IPS-15b (cell line): ENCODE measurements around the gene DCAF17.

Source experiments
- H3K27me3 ChIP-seq: one replicate; pipeline ENCODE4 v1.6.1; 2013; ENCODE audit warnings: low read length; ENCODE audit not compliant: control insufficient read depth, insufficient read depth
- H3K36me3 ChIP-seq: one replicate; pipeline ENCODE4 v1.6.1; 2013; ENCODE audit warnings: low read length; ENCODE audit not compliant: control insufficient read depth, insufficient read depth
- H3K4me1 ChIP-seq: one replicate; pipeline ENCODE4 v1.6.1; 2013; ENCODE audit warnings: mild to moderate bottlenecking, low read length; ENCODE audit not compliant: control insufficient read depth, insufficient read depth
- H3K4me3 ChIP-seq: one replicate; pipeline ENCODE4 v1.5.1; 2013; ENCODE audit warnings: low read depth, low read length
- H3K9ac ChIP-seq: one replicate; pipeline ENCODE4 v1.6.1; 2013; ENCODE audit warnings: low read depth, mild to moderate bottlenecking, low read length
- H3K9me3 ChIP-seq: one replicate; pipeline ENCODE4 v1.6.1; 2013; ENCODE audit warnings: mild to moderate bottlenecking, low read length; ENCODE audit not compliant: control insufficient read depth, insufficient read depth

The DCAF17 gene, protein sequence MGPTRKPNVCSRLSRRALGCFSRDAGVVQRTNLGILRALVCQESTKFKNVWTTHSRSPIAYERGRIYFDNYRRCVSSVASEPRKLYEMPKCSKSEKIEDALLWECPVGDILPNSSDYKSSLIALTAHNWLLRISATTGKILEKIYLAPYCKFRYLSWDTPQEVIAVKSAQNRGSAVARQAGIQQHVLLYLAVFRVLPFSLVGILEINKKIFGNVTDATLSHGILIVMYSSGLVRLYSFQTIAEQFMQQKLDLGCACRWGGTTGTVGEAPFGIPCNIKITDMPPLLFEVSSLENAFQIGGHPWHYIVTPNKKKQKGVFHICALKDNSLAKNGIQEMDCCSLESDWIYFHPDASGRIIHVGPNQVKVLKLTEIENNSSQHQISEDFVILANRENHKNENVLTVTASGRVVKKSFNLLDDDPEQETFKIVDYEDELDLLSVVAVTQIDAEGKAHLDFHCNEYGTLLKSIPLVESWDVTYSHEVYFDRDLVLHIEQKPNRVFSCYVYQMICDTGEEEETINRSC

DNA sequence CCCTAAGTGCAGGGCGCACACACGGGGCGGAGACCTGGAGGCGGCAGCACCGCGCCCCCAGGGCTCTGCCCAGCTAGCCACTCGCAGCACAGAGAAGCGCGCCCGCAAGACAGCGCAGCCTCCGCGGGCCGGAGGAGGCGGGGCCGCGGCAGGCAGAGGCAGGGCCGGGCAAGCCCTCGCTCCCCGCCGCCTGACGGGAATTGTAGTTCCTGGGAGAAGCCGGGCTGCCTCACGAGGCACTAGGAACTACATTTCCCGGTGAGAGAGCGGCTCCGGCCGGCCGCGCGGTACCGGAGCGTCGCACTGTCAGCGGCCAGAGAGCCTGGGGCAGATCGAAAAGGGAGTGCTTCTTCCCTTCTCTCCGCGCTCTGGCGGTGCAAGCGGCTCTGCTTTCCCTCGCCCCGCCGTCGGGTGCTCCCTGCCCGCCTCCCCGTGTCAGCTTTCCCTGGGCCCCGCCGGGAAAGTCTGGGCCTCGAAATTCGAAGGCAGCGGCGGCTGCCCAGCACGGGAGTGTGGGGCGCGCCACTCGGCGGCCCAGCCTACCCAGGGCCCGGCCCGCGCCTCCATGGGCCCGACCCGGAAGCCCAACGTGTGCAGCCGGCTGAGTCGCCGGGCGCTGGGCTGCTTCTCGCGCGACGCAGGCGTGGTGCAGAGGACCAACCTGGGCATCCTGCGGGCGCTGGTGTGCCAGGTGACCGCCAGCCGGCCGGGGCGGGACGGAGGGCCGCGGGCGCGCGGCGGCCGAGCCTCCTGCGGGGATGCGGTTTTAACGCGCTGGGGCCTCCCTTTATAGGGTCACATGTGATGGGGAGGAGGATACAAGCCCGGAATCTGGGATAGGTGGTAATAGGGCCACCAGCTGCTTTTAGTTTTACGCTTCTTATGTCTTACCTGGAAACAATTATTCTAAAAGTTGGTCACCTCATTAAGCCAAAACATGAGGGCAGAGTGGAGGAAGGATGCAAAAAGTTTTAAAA, at the start of gene DCAF17:
TSS of gene DCAF17 (plus strand) at position 214 of the 977 bp plus-strand sequence. CDS start at position 566, 352 bp downstream.
- peaks cover 3% of the 10 kb centered on the region for H3K36me3 ChIP-seq
- peak within 1 kb of the TSS; percentile 92 for H3K4me3 ChIP-seq
- H3K9ac ChIP-seq, result peak within 1 kb of the TSS; percentile 85
- peaks cover 22% of the 10 kb centered on the region for H3K4me1 ChIP-seq
- no peaks in the 10 kb centered on the region for H3K27me3 ChIP-seq
- H3K9me3 ChIP-seq, result no peaks in the 10 kb centered on the region

DNA sequence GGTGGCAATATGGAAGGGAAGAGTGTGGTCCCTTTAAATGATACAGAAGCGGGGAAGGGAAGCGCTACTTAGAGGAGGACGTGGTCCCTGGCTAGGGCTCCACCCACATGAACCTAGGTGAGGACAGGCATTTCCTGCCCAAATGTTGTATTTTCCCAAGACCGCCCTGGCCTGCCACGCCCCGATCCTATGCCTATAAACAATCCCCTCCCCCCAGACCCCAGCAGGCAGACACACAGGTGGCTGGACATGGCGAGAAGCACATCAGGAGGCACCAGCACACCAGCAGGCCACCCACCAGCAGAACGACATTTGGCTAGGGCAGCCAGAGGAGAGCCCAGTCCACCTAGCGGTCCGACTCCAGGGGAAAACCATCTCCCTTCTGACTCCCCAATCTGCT, 47.4 kb upstream of the DCAF17 start:
- Histone ChIP-seq H3K4me1 (peaks cover 15% of the 10 kb centered on the region), H3K36me3 (no peaks in the 10 kb centered on the region), H3K9ac (no peak overlapping the region), H3K4me3 (peak overlapping the region; percentile 28), H3K27me3 (no peaks in the 10 kb centered on the region), H3K9me3 (no peaks in the 10 kb centered on the region)

DNA sequence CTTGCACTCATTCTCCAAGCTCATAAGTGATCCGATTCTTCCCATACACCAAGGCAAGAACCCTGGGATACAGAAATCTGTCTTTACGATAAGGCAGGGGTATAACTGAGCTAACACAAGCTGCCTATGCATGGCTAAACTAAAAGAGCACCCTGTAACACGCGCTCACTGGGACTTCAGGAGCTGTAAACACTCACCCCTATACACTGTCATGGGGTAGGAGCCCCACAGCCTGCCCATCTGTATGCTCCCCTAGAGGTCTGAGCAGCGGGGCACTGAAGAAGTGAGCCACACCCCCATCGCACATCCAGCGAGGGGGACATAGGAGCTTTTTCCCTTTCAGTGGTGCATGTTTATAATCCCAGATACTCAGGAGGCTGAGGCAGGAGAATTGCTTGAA, 47.0 kb upstream of the DCAF17 start:
- Histone ChIP-seq H3K27me3 (no peaks in the 10 kb centered on the region), H3K36me3 (no peaks in the 10 kb centered on the region), H3K9me3 (no peaks in the 10 kb centered on the region), H3K9ac (no peak overlapping the region), H3K4me1 (peaks cover 15% of the 10 kb centered on the region), H3K4me3 (peak overlapping the region; percentile 28)

DNA sequence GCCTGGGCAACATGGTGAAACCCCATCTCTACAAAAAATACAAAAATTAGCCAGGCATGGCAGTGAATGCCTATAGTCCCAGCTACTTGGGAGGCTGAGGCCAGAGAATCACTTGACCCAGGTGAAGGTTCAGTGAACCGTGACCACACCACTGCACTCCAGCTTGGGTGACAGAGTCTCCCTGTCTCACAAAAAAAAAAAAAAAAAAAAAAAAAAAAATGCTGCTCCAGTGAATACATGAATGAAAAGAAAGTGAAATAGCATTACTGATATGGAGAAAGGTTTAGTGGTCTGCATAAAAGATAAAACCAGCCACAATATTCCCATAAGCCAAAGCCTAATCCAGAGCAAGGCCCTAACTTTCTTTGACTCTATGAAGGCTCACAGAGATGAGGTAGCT, 44.7 kb upstream of the DCAF17 start:
- Histone ChIP-seq H3K27me3 (no peaks in the 10 kb centered on the region), H3K9ac (no peak overlapping the region), H3K4me1 (peaks cover 15% of the 10 kb centered on the region), H3K4me3 (no peak overlapping the region), H3K9me3 (no peaks in the 10 kb centered on the region), H3K36me3 (no peaks in the 10 kb centered on the region)

DNA sequence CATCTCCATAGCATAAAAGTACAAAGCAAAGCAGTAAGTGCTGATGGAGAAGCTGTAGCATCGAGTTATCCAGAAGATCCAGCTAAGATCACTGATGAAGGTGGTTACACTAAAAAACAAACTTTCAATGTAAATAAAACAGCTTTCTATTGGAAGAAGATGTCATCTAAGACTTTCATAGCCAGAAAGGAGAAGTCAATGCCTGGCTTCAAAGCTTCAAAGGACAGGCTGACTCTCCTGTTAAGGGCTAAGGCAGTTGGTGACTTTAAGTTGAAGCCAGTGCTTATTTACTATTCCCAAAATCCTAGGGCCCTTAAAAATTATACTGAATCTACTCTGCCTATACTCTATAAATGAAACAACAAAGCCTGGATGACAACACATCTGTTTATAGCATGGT, 44.2 kb upstream of the DCAF17 start:
- no peak overlapping the region for H3K4me3 ChIP-seq

DNA sequence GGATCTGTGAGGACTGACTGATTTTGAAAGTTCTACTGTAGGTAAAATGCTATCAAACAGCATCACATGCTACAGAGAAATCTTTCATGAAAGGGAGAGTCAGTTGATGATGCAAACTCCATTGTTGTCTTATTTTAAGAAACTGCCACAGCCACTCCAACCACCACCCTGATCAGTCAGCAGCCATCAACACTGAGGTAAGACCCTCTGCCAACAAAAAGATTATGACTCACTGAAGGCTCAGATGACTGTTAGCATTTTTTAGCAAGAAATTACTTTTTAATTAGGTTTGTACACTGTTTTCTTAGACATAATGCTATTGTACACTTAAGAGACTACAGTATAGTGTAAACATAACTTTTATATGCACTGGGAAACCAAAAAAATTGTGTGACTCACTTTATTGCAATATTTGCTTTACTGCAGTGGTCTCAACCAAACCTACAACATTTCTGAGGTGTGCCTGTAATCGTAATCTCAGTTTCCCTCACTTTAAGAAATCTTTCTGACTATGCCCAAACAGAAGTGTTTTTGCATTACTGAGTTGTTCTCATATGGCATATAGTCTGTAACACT, 43.0 kb upstream of the DCAF17 start:
- H3K36me3 ChIP-seq, result no peaks in the 10 kb centered on the region
- peaks cover 11% of the 10 kb centered on the region for H3K4me1 ChIP-seq
- no peak overlapping the region for H3K9ac ChIP-seq
- no peak overlapping the region for H3K4me3 ChIP-seq
- no peaks in the 10 kb centered on the region for H3K9me3 ChIP-seq
- H3K27me3 ChIP-seq, result no peaks in the 10 kb centered on the region

More for the DNA sequence above, 44.2 kb upstream of the DCAF17 start:
- Histone ChIP-seq H3K9me3 (no peaks in the 10 kb centered on the region), H3K4me1 (peaks cover 15% of the 10 kb centered on the region), H3K27me3 (no peaks in the 10 kb centered on the region), H3K9ac (no peak overlapping the region), H3K36me3 (no peaks in the 10 kb centered on the region)

DNA sequence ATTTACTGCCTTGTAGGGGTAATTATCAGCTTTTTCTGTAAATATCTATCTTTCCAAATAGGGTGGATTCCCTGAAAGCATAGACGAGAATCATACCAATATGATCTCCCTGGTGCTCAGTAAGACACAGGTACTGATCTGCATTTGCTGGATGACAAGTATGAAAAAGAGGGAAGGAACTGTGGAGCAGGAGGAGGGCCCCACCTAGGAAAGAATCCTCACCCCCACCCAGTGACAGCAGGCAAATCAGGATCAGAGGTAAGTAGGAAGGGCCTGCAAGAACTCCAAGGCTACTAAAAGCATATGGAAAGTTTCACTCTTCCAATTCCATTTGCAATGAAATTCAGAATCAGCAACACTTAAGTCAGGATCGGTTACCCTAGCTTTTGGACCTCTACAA, 42.5 kb upstream of the DCAF17 start:
- no peak overlapping the region for H3K4me3 ChIP-seq
- H3K9me3 ChIP-seq, result no peaks in the 10 kb centered on the region
- peaks cover 10% of the 10 kb centered on the region for H3K4me1 ChIP-seq

DNA sequence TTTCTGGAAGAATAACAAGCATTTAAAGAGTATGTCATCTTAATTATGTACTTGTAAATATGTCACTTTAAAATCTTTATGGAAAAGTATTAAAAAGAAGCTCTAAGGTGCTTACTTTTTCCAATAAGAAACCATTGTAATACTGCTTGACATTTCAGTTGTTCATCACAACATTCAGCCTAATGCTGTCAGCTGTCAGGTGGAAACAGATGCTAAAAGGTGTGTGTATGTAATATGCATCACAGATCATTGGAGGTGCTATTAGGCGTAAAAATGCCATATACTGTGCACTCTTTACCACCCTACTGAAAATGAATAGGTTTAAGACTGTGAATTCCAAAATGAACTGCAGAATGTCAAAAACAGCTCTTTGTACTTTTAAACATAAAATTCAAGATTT, 40.5 kb upstream of the DCAF17 start:
- Histone ChIP-seq H3K4me1 (peaks cover 5% of the 10 kb centered on the region), H3K9ac (no peak overlapping the region), H3K36me3 (no peaks in the 10 kb centered on the region), H3K27me3 (no peaks in the 10 kb centered on the region), H3K4me3 (no peak overlapping the region), H3K9me3 (no peaks in the 10 kb centered on the region)

More for the DNA sequence above, 42.5 kb upstream of the DCAF17 start:
- Histone ChIP-seq H3K36me3 (no peaks in the 10 kb centered on the region), H3K27me3 (no peaks in the 10 kb centered on the region), H3K9ac (no peak overlapping the region)

DNA sequence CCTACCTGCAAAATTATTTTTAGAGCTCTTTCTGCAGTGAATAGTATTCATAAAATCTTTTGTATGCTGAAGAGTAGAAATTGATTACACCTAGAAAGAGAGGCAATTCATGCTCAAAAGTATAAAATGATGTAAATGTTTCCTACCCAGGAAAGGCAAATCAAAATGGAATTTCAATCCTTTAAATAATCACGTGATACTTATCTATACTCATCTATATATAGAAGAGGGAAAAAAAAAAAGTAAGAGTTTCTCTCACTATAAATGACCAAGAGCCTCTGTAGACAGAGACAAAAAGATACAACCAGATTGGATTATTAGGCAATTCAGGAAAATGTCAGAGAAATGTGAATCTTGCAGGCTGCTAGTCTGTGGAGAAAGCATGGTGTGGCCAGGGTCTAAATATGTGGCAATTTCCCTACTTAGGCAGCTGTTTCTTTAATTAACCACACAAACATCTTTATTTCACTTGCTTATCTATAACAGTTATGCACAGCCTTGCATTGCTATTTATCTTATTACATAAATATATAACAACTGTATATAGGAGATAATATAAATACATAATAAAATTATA, 39.8 kb upstream of the DCAF17 start:
- H3K36me3 ChIP-seq, result no peaks in the 10 kb centered on the region
- peaks cover 5% of the 10 kb centered on the region for H3K4me1 ChIP-seq
- H3K9me3 ChIP-seq, result no peaks in the 10 kb centered on the region
- no peaks in the 10 kb centered on the region for H3K27me3 ChIP-seq
- no peak overlapping the region for H3K4me3 ChIP-seq
- no peak overlapping the region for H3K9ac ChIP-seq

DNA sequence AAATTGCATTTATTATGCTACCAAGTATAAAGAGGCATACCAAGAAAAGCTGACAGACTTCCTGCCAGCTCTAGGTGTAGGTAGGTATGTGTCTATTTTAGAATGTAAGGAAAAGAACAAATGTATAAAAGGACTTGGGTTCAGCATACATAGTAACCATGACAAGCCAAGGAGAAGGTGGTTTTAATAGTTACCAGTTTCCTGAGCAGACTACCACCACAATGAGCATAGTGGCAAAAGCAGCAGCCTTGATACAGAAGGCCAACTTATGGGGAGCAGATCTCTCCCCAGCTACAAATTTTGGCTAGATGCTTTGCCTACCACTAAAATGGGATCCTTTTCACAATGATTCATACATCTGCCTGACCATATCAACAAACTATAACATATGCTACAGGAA, 34.7 kb upstream of the DCAF17 start:
- Histone ChIP-seq H3K4me3 (no peak overlapping the region), H3K4me1 (peaks cover 9% of the 10 kb centered on the region), H3K27me3 (no peaks in the 10 kb centered on the region), H3K9me3 (no peaks in the 10 kb centered on the region), H3K9ac (no peak overlapping the region), H3K36me3 (no peaks in the 10 kb centered on the region)

DNA sequence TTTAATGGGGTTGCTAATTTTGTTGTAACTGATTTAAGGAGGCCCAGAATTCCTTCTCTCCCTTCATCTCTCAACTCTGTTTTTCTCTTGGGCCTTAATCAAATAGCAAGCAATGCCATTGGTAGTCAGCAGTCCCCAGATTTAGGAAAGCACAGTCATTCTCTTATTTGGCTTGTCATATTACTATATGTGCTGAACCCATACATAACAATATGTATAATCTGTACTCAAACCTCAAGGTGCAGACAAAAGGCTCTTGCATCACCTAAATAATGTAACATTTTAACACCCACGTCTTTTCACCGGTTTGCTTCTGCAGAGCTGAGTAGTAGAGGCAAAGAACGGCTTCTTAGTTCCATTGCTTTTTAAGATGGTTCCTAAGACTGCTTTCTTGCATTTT, 33.6 kb upstream of the DCAF17 start:
- Histone ChIP-seq H3K27me3 (no peaks in the 10 kb centered on the region), H3K9ac (no peak overlapping the region), H3K9me3 (no peaks in the 10 kb centered on the region), H3K4me3 (no peak overlapping the region), H3K4me1 (peaks cover 9% of the 10 kb centered on the region), H3K36me3 (no peaks in the 10 kb centered on the region)
